ACC112 (cell line): Measurements from ENCODE around the gene PSAT1.

Source experiments
- H2AFZ ChIP-seq: fragments of 200-600 bp; sonication (generic); one replicate; pipeline ENCODE4 v1.6.0; 2017; ENCODE audit warnings: antibody characterized with exemption, low read length; ENCODE audit not compliant: unreplicated experiment
- H3K27ac ChIP-seq: fragments of 200-600 bp; sonication (generic); 2 replicates; pipeline ENCODE4 v1.5.1; 2014; ENCODE audit warnings: low read depth, mild to moderate bottlenecking, antibody characterized with exemption, low read length, moderate library complexity
- H3K27me3 ChIP-seq: fragments of 200-600 bp; sonication (generic); 2 replicates; pipeline ENCODE4 v1.6.1; 2014; ENCODE audit warnings: mild to moderate bottlenecking, antibody characterized with exemption, low read length, moderate library complexity, mixed read lengths; ENCODE audit not compliant: insufficient read depth
- H3K36me3 ChIP-seq: fragments of 200-600 bp; sonication (generic); 2 replicates; pipeline ENCODE4 v1.6.1; 2016; ENCODE audit warnings: mild to moderate bottlenecking, antibody characterized with exemption, low read length, moderate library complexity, mixed read lengths; ENCODE audit not compliant: insufficient read depth
- H3K4me1 ChIP-seq: fragments of 200-600 bp; sonication (generic); one replicate; pipeline ENCODE4 v1.6.1; 2016; ENCODE audit warnings: low read length, mixed read lengths; ENCODE audit not compliant: insufficient read depth, unreplicated experiment, control insufficient read depth
- H3K4me3 ChIP-seq: fragments of 200-600 bp; sonication (generic); 2 replicates; pipeline ENCODE4 v1.5.1; 2014; ENCODE audit warnings: mild to moderate bottlenecking, low read depth, low read length
- H3K79me2 ChIP-seq: fragments of 200-600 bp; sonication (generic); one replicate; pipeline ENCODE4 v1.6.0; 2016; ENCODE audit warnings: low read length; ENCODE audit not compliant: control insufficient read depth, unreplicated experiment, insufficient read depth

PSAT1 gene

GRCh38 chr9:78348848-78349247 lies 51.9 kb downstream of the PSAT1 start:
- Histone ChIP-seq H3K79me2 (no peaks in the 10 kb centered on the region), H2AFZ (no peak overlapping the region), H3K4me3 (no peak overlapping the region), H3K36me3 (no peaks in the 10 kb centered on the region), H3K4me1 (no peaks in the 10 kb centered on the region), H3K27ac (no peak overlapping the region), H3K27me3 (peaks cover 39% of the 10 kb centered on the region)

DNA sequence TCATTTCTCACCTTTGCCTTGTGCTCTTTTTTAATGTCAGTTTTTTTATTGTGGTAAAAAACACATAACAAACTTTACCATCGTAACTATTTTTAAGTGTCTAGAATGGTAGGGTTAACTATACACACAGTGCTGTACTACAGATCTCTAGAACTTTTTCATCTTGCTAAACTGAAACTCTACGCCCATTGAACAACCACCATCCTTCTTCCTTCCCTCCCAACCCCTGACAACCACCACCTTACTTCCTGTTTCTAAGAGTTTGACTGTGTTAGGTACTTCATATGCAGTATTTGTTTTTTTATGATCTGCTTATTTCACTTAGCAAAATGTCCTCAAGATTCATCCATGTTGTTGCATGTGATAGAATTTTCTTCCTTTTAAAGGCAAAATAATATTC lies 54.9 kb downstream of the PSAT1 start:
- no peaks in the 10 kb centered on the region for H3K79me2 ChIP-seq
- no peak overlapping the region for H2AFZ ChIP-seq
- H3K36me3 ChIP-seq = no peaks in the 10 kb centered on the region
- peaks cover 30% of the 10 kb centered on the region for H3K27me3 ChIP-seq
- H3K27ac ChIP-seq = no peak overlapping the region
- no peaks in the 10 kb centered on the region for H3K4me1 ChIP-seq
- no peak overlapping the region for H3K4me3 ChIP-seq

- peaks cover 20% of the 10 kb centered on the region; the same call in 1 of the 2 replicates for H3K27me3 ChIP-seq
- H3K36me3 ChIP-seq = no peaks in the 10 kb centered on the region
- no peak overlapping the region for H3K27ac ChIP-seq
- no peak overlapping the region for H2AFZ ChIP-seq
- no peaks in the 10 kb centered on the region for H3K79me2 ChIP-seq
- no peak overlapping the region for H3K4me3 ChIP-seq
- no peaks in the 10 kb centered on the region for H3K4me1 ChIP-seq
These were observed 57.5 kb downstream of the PSAT1 start for GRCh38 chr9:78354324-78354973.

DNA sequence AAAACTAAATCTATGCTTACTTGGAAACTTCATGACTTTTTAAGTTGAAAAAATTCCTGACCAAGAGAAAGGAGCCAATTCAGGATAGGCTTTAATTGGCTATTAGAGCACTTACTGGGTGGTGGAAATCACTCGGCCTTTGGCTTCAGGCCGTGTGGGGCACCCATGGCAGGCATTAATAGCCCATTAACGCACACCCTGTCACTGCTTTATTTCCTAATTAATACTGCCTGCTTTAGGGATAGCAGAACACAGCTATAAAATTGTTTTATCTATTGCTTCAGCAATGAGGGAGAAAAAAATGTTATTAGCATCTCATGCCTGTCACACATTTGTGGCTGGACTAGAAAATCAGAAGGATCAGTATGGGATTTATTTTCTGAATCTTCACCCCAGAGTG lies 58.1 kb downstream of the PSAT1 start:
- peaks cover 20% of the 10 kb centered on the region; the same call in 1 of the 2 replicates for H3K27me3 ChIP-seq
- H3K4me1 ChIP-seq = no peaks in the 10 kb centered on the region
- H3K4me3 ChIP-seq = no peak overlapping the region
- no peak overlapping the region for H2AFZ ChIP-seq
- no peak overlapping the region for H3K27ac ChIP-seq
- no peaks in the 10 kb centered on the region for H3K36me3 ChIP-seq
- H3K79me2 ChIP-seq = no peaks in the 10 kb centered on the region

DNA sequence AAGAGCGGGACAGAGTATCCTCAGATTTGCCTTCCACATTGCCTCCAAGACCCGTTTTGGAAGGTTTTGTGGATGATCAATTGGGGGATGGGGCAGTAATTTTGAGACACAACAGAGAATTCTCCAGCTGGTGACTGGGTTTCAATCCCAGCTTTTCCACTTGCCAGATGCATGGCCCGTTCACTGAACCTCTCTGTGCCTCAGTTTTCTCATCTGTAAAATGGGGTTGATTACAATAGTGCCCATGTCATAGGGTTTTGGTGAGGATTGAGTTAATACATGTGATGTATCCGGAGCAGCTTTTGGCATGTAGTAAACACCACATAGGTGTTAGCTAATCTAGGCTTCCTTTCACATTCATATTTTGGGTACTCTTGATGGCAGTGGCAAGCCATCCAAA lies 59.7 kb downstream of the PSAT1 start:
- no peaks in the 10 kb centered on the region for H3K36me3 ChIP-seq
- H3K27me3 ChIP-seq = peaks cover 18% of the 10 kb centered on the region; the same call in 1 of the 2 replicates
- no peak overlapping the region for H2AFZ ChIP-seq
- H3K4me3 ChIP-seq = no peak overlapping the region
- H3K4me1 ChIP-seq = no peaks in the 10 kb centered on the region
- no peaks in the 10 kb centered on the region for H3K79me2 ChIP-seq
- H3K27ac ChIP-seq = no peak overlapping the region

- H3K4me3 ChIP-seq = no peak overlapping the region
- no peaks in the 10 kb centered on the region for H3K4me1 ChIP-seq
- no peak overlapping the region for H3K27ac ChIP-seq
- H3K79me2 ChIP-seq = no peaks in the 10 kb centered on the region
- no peaks in the 10 kb centered on the region for H3K36me3 ChIP-seq
- H2AFZ ChIP-seq = no peak overlapping the region
- H3K27me3 ChIP-seq = peaks cover 15% of the 10 kb centered on the region; the same call in 1 of the 2 replicates
These were observed 60.4 kb downstream of the PSAT1 start for GRCh38 chr9:78357165-78357873.

DNA sequence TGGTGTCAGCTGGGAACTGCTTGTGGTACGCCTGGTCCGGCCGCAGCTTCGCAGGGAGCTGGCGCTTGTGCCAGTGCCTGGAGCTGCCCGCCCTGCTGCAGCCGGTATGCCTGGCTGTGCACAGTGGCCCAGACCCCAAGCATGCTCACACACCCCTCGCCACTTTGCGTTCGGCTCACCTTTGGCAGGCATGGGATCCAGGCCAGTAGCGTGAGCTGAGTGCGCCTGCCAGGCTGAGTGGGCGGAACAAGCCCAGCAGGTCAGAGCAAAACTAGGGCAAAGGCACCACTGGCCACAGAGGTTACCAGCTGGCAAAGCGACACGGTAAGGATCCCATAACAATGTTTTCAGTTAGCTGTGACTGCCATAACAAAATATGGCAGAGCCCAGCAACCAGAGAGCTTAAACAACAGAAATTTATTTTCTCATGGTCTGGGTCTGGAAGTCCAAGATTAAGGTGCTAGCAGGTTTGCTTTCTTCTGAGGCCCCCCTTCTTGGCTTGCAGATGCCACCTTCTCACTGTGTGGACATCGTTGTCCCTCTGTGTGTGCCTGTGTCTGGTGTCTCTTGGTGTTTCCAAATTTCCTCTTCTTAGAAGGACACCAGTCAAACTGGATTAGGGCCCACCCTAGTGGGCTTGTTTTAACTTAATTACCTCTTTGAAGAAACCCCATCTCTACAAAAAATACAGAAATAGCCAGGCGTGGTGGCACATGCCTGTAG lies 61.6 kb downstream of the PSAT1 start:
- H3K4me3 ChIP-seq = no peak overlapping the region
- no peaks in the 10 kb centered on the region for H3K36me3 ChIP-seq
- no peaks in the 10 kb centered on the region for H3K4me1 ChIP-seq
- peaks cover 12% of the 10 kb centered on the region; the same call in 1 of the 2 replicates for H3K27me3 ChIP-seq
- H3K27ac ChIP-seq = no peak overlapping the region
- H2AFZ ChIP-seq = no peak overlapping the region
- no peaks in the 10 kb centered on the region for H3K79me2 ChIP-seq

DNA sequence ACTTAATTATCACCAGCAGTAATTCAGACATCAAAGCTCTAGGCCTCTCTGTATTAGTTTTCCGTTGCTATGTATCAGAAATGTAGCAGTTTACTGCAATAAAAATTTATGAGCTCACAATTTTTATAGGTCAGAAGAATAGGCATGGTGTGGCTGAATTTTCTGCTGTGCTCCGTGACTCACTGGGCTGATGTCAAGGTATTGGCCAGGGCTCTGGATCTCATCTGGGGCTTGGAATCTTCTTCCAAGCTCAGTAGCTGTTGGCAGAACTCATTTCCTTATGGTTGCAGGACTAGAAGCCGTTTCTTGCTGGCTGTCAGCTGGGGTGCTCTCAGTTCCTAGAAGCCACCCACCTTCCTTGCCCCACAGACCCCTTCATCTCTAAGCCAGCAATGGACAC lies 66.3 kb downstream of the PSAT1 start:
- Histone ChIP-seq H3K27me3 (peaks cover 4% of the 10 kb centered on the region; the same call in 1 of the 2 replicates), H2AFZ (no peak overlapping the region), H3K79me2 (no peaks in the 10 kb centered on the region), H3K27ac (no peak overlapping the region), H3K36me3 (no peaks in the 10 kb centered on the region), H3K4me3 (no peak overlapping the region), H3K4me1 (peaks cover 5% of the 10 kb centered on the region)

GRCh38 chr9:78365748-78366697 lies 69.1 kb downstream of the PSAT1 start:
- peak overlapping the region; percentile 49; the same call in 1 of the 2 replicates for H3K4me3 ChIP-seq
- peaks cover 5% of the 10 kb centered on the region for H3K4me1 ChIP-seq
- no peaks in the 10 kb centered on the region for H3K27me3 ChIP-seq
- no peak overlapping the region for H3K27ac ChIP-seq
- peak overlapping the region; percentile 57 for H2AFZ ChIP-seq
- H3K79me2 ChIP-seq = no peaks in the 10 kb centered on the region
- no peaks in the 10 kb centered on the region for H3K36me3 ChIP-seq

DNA sequence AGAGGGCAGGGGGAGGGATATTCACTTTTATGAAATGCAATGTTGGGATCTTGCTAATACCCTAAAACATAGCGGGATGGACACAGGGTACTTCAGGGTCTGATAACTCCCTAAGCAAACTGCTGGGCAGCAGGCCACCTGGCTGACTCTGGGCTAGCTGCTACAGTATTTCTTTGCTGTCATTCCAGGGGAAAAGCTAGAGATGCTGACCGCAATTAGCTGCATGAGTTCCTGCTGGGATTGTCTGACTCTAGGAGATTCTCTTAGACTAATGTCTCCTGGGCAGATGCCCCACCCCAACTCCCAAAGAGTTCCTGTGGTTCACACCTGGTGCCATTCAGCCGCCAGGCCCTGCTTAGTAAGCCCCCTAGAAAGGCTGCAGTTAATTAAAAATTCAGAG lies 69.9 kb downstream of the PSAT1 start:
- H3K79me2 ChIP-seq = no peaks in the 10 kb centered on the region
- peaks cover 5% of the 10 kb centered on the region for H3K4me1 ChIP-seq
- peaks cover 8% of the 10 kb centered on the region; the same call in 1 of the 2 replicates for H3K27me3 ChIP-seq
- H2AFZ ChIP-seq = no peak overlapping the region
- no peaks in the 10 kb centered on the region for H3K36me3 ChIP-seq
- H3K4me3 ChIP-seq = no peak overlapping the region
- H3K27ac ChIP-seq = no peak overlapping the region
